Neural progenitor cell (in vitro differentiated cells): ENCODE measurements around the gene ITPR2. TPM values are rescaled to one million over a fixed set of nuclear protein-coding genes. Genes with fewer than 3 reads are reported as not detected.

Source experiments
- DNase-seq: peaks from one replicate; pipeline ENCODE4 v3.0.0-alpha.2; 2016; ENCODE audit warnings: low spot score
- H2AFZ ChIP-seq: fragments of 200-600 bp; sonication (generic); replicated peaks from 2 replicates; pipeline ENCODE4 v1.6.1; 2016; ENCODE audit warnings: antibody characterized with exemption
- H3F3A ChIP-seq: fragments of 200-600 bp; sonication (generic); 2 replicates; pipeline ENCODE4 v1.6.1; 2016; ENCODE audit warnings: antibody characterized with exemption, low read depth
- H3K27ac ChIP-seq: fragments of 200-600 bp; sonication (generic); 2 replicates; pipeline ENCODE4 v1.5.1; 2016; ENCODE audit warnings: mild to moderate bottlenecking
- H3K27me3 ChIP-seq: fragments of 200-600 bp; sonication (generic); 2 replicates; pipeline ENCODE4 v1.6.1; 2016; ENCODE audit warnings: mild to moderate bottlenecking, moderate library complexity
- H3K36me3 ChIP-seq: fragments of 200-600 bp; sonication (generic); 2 replicates; pipeline ENCODE4 v1.5.1; 2016
- H3K4me1 ChIP-seq: fragments of 200-600 bp; sonication (generic); 2 replicates; pipeline ENCODE4 v1.6.1; 2016; ENCODE audit warnings: mixed run types
- H3K4me2 ChIP-seq: fragments of 200-600 bp; sonication (generic); 2 replicates; pipeline ENCODE4 v1.6.1; 2016
- H3K4me3 ChIP-seq: fragments of 200-600 bp; sonication (generic); 2 replicates; pipeline ENCODE4 v1.5.1; 2016
- H3K79me2 ChIP-seq: fragments of 200-600 bp; sonication (generic); 2 replicates; pipeline ENCODE4 v1.6.1; 2016; ENCODE audit warnings: low read depth
- H3K9ac ChIP-seq: fragments of 200-600 bp; sonication (generic); 2 replicates; pipeline ENCODE4 v1.6.1; 2016
- H3K9me3 ChIP-seq: fragments of 200-600 bp; sonication (generic); 2 replicates; pipeline ENCODE4 v1.5.1; 2016; ENCODE audit warnings: low read depth
- H4K20me1 ChIP-seq: fragments of 200-600 bp; sonication (generic); 2 replicates; pipeline ENCODE4 v1.6.1; 2016; ENCODE audit warnings: low read depth
- H3K27ac Mint-ChIP-seq: 3 replicates; pipeline ENCODE4 v1.8.0; 2021; ENCODE audit warnings: mixed read lengths
- H3K27me3 Mint-ChIP-seq: 2 replicates; pipeline ENCODE4 v1.8.0; 2022; ENCODE audit warnings: low read depth, mild to moderate bottlenecking, inconsistent platforms, moderate library complexity, mixed read lengths; ENCODE audit not compliant: insufficient read depth
- H3K36me3 Mint-ChIP-seq: 3 replicates; pipeline ENCODE4 v1.8.0; 2021; ENCODE audit warnings: mixed read lengths
- H3K4me1 Mint-ChIP-seq: 3 replicates; pipeline ENCODE4 v1.8.0; 2021; ENCODE audit warnings: mixed read lengths
- H3K4me3 Mint-ChIP-seq: 3 replicates; pipeline ENCODE4 v1.8.0; 2021; ENCODE audit warnings: mild to moderate bottlenecking, moderate library complexity, mixed read lengths
- H3K9me3 Mint-ChIP-seq: 3 replicates; pipeline ENCODE4 v1.8.0; 2020; ENCODE audit warnings: mixed read lengths
- EZH2 ChIP-seq: fragments of 200-600 bp; sonication (generic); IDR thresholded peaks from 2 replicates; pipeline ENCODE4 v1.6.1; 2017; ENCODE audit warnings: antibody characterized with exemption, mild to moderate bottlenecking, moderate library complexity
- EZH2phosphoT487 ChIP-seq: fragments of 200-600 bp; sonication (generic); IDR thresholded peaks from 2 replicates; pipeline ENCODE4 v1.6.1; 2017; ENCODE audit warnings: antibody characterized with exemption
- total RNA-seq: library from RNA; depleted of rRNA; stranded (reverse); fragments of >200 nt; gene quantifications from 2 replicates; pipeline ENCODE4 v1.2.3, GENCODE V29; 2015; ENCODE audit warnings: low replicate concordance
- TF ChIP-seq, protein P1 (sequence below): fragments of 200-600 bp; sonication (generic); IDR thresholded peaks from 2 replicates; pipeline ENCODE4 v1.5.1; 2017; ENCODE audit warnings: antibody characterized with exemption, mild to moderate bottlenecking

ITPR2 gene
- total RNA-seq, 1 donor from 2014 or later: 11.4 TPM

GRCh38 chr12:26471560-26471959 is 361.4 kb downstream of the ITPR2 start:
- Histone ChIP-seq H3K4me3 (no peak overlapping the region), H3K27ac (no peak overlapping the region), H3K4me1 (no peaks in the 10 kb centered on the region), H3K79me2 (no peaks in the 10 kb centered on the region), H2AFZ (no peak overlapping the region), H3K27me3 (no peaks in the 10 kb centered on the region), H3K9me3 (no peaks in the 10 kb centered on the region), H3K4me2 (no peak overlapping the region), H3F3A (no peaks in the 10 kb centered on the region), H3K9ac (no peak overlapping the region), H4K20me1 (no peaks in the 10 kb centered on the region), H3K36me3 (no peaks in the 10 kb centered on the region)
- Mint-ChIP-seq H3K9me3 (peaks cover 3% of the 10 kb centered on the region), H3K27me3 (no peaks in the 10 kb centered on the region), H3K4me1 (no peaks in the 10 kb centered on the region), H3K27ac (no peak overlapping the region), H3K36me3 (peaks cover 2% of the 10 kb centered on the region), H3K4me3 (no peak overlapping the region)
- TF ChIP-seq EZH2phosphoT487: no peak
- TF ChIP-seq EZH2: no peak
- TF ChIP-seq, protein P1, sequence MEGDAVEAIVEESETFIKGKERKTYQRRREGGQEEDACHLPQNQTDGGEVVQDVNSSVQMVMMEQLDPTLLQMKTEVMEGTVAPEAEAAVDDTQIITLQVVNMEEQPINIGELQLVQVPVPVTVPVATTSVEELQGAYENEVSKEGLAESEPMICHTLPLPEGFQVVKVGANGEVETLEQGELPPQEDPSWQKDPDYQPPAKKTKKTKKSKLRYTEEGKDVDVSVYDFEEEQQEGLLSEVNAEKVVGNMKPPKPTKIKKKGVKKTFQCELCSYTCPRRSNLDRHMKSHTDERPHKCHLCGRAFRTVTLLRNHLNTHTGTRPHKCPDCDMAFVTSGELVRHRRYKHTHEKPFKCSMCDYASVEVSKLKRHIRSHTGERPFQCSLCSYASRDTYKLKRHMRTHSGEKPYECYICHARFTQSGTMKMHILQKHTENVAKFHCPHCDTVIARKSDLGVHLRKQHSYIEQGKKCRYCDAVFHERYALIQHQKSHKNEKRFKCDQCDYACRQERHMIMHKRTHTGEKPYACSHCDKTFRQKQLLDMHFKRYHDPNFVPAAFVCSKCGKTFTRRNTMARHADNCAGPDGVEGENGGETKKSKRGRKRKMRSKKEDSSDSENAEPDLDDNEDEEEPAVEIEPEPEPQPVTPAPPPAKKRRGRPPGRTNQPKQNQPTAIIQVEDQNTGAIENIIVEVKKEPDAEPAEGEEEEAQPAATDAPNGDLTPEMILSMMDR: no peak
- no peak for DNase-seq

GRCh38 chr12:26469421-26470180 is 363.4 kb downstream of the ITPR2 start:
- no peak for DNase-seq
- H3K4me2 ChIP-seq: no peak overlapping the region

GRCh38 chr12:26467351-26467750 is 365.6 kb downstream of the ITPR2 start:
- H3K9ac ChIP-seq: no peak overlapping the region
- Mint-ChIP-seq H3K36me3 (no peaks in the 10 kb centered on the region), H3K9me3 (no peaks in the 10 kb centered on the region), H3K4me1 (no peaks in the 10 kb centered on the region), H3K27me3 (no peaks in the 10 kb centered on the region), H3K4me3 (no peak overlapping the region), H3K27ac (no peak overlapping the region)
- TF ChIP-seq, protein P1: no peak
- TF ChIP-seq EZH2phosphoT487 (no peak), EZH2 (no peak)
- no peaks in the 10 kb centered on the region for H3F3A ChIP-seq
- H3K27me3 ChIP-seq: no peaks in the 10 kb centered on the region
- no peak for DNase-seq
- no peak overlapping the region for H2AFZ ChIP-seq
- H3K4me3 ChIP-seq: no peak overlapping the region
- no peak overlapping the region for H3K4me2 ChIP-seq
- H3K9me3 ChIP-seq: no peaks in the 10 kb centered on the region
- no peaks in the 10 kb centered on the region for H3K36me3 ChIP-seq
- no peaks in the 10 kb centered on the region for H4K20me1 ChIP-seq
- no peaks in the 10 kb centered on the region for H3K79me2 ChIP-seq
- no peaks in the 10 kb centered on the region for H3K4me1 ChIP-seq
- H3K27ac ChIP-seq: no peak overlapping the region

More at GRCh38 chr12:26469421-26470180, 363.4 kb downstream of the ITPR2 start:
- Histone ChIP-seq H2AFZ (no peak overlapping the region), H3F3A (no peaks in the 10 kb centered on the region), H3K4me1 (no peaks in the 10 kb centered on the region), H3K4me3 (no peak overlapping the region), H4K20me1 (no peaks in the 10 kb centered on the region), H3K36me3 (no peaks in the 10 kb centered on the region), H3K79me2 (no peaks in the 10 kb centered on the region), H3K27me3 (no peaks in the 10 kb centered on the region), H3K9me3 (no peaks in the 10 kb centered on the region), H3K9ac (no peak overlapping the region), H3K27ac (no peak overlapping the region)
- Mint-ChIP-seq H3K27ac (no peak overlapping the region), H3K9me3 (no peaks in the 10 kb centered on the region), H3K4me3 (no peak overlapping the region), H3K4me1 (no peaks in the 10 kb centered on the region), H3K36me3 (no peaks in the 10 kb centered on the region), H3K27me3 (no peaks in the 10 kb centered on the region)
- TF ChIP-seq EZH2phosphoT487 (no peak), EZH2 (no peak)
- TF ChIP-seq, protein P1: no peak
